CD4-positive, alpha-beta T cell treated with Interleukin-17A for 4 hours (primary cell): ENCODE measurements around the gene GRIN2C.

ENCODE experiments used
- DNase-seq: peaks from one replicate; pipeline ENCODE4 v3.0.0-alpha.2; 2020; ENCODE audit warnings: mixed read lengths

GRIN2C gene

GRCh38 chr17:74796211-74796610, 63.5 kb downstream of the GRIN2C start:
- no peak for DNase-seq

- DNase-seq: no peak
Observed at GRCh38 chr17:74795327-74796020, 64.2 kb downstream of the GRIN2C start.

GRCh38 chr17:74792586-74793105, 67.0 kb downstream of the GRIN2C start:
- no peak for DNase-seq
